NT2/D1 (cell line): ENCODE data around the gene RNF151.

Experiments used
- YY1 ChIP-seq: IDR thresholded peaks from 2 replicates; pipeline ENCODE4 v1.6.1; 2011; ENCODE audit not compliant: insufficient read length, insufficient read depth
- ZNF274 ChIP-seq: IDR thresholded peaks from 2 replicates; pipeline ENCODE4 v1.6.1; 2011; ENCODE audit warnings: mild to moderate bottlenecking, low read depth, low read length

DNA sequence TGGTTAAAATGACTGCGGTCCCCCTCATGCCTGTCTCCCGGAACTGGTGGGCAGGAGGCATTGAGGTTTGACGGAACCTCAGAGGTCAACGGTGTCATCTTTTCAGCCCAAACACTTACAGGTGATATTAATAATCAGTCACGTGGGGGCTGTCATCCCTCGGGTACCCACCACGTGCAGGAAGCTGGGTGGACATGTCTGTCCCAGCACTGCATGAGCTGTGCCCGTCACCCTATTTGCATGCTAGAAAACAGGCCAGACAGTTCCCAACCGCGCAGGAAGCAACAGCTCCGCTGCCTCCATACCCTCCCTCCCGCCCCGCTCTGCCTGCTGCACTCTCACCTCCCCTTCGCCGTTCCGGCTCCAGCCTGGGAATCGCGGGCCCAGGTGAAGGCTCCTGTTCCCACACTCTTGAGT is 24.5 kb downstream of the RNF151 start:
- TF ChIP-seq ZNF274 (no peak), YY1 (no peak)
